ENCODE results near the gene RPL4. TPM values are rescaled to one million over a fixed set of nuclear protein-coding genes. Genes with fewer than 3 reads are reported as not detected.
"Not testable (repeated sequence)": the region's sequence is repeated elsewhere in the genome, so short reads cannot be mapped to it uniquely, and the experiment has no call there.

Gene RPL4
- polyA plus RNA-seq, 4 donors: 708 to 2,664 (median 2,021) TPM

- DNase-seq: no peak
- Histone ChIP-seq H3K9me3 (ENCODE audit: control insufficient read depth in 2 of 2, insufficient read depth in 1 of 2, low read depth in 1 of 2, low read length in 1 of 2) (no peaks in the 10 kb centered on the region), H3K27ac (ENCODE audit: low read depth in 1 of 3, low read length in 2 of 3) (no peak overlapping the region), H3K4me1 (ENCODE audit: control insufficient read depth in 3 of 3, insufficient read depth in 2 of 3, low read depth in 1 of 3, low read length in 2 of 3) (no peaks in the 10 kb centered on the region), H3K4me3 (ENCODE audit: low read depth in 1 of 3, low read length in 3 of 3) (no peak overlapping the region), H3K36me3 (ENCODE audit: control insufficient read depth in 3 of 3, insufficient read depth in 2 of 3, low read depth in 1 of 3, low read length in 3 of 3) (peaks cover under 1 to 29% (median 3%) of the 10 kb centered on the region in 3 donors), H3K27me3 (ENCODE audit: control insufficient read depth in 3 of 3, insufficient read depth in 3 of 3, low read length in 3 of 3) (no peaks in the 10 kb centered on the region)
- 94 to 100% (median 99%) methylated on average over 2 of the region's 2 CpGs for WGBS, 3 donors
- no peak for FAIRE-seq
Observed at GRCh38 chr15:66515901-66516322, 11.3 kb upstream of the RPL4 start.

- 85 to 89% (median 88%) methylated on average over 3 of the region's 3 CpGs for whole genome bisulfite sequencing, 3 donors
- no peaks in the 10 kb centered on the region for H3K27me3 ChIP-seq (ENCODE audit: control insufficient read depth in 3 of 3, insufficient read depth in 3 of 3, low read length in 3 of 3)
- H3K27ac ChIP-seq (ENCODE audit: low read depth in 1 of 3, low read length in 2 of 3): no peak overlapping the region
- H3K4me3 ChIP-seq (ENCODE audit: low read depth in 1 of 3, low read length in 3 of 3): no peak overlapping the region
- no peaks in the 10 kb centered on the region for H3K9me3 ChIP-seq (ENCODE audit: control insufficient read depth in 2 of 2, insufficient read depth in 1 of 2, low read depth in 1 of 2, low read length in 1 of 2)
- FAIRE-seq: no peak
- no peaks in the 10 kb centered on the region for H3K4me1 ChIP-seq (ENCODE audit: control insufficient read depth in 3 of 3, insufficient read depth in 2 of 3, low read depth in 1 of 3, low read length in 2 of 3)
- DNase-seq: no peak
- H3K36me3 ChIP-seq (ENCODE audit: control insufficient read depth in 3 of 3, insufficient read depth in 2 of 3, low read depth in 1 of 3, low read length in 3 of 3): peaks cover 0 to 24% (median 3%) of the 10 kb centered on the region in 3 donors
Observed at GRCh38 chr15:66514586-66514985, 9.9 kb upstream of the RPL4 start.

GRCh38 chr15:66508293-66508883 lies 3.7 kb upstream of the RPL4 start:
- Histone ChIP-seq H3K4me1 (ENCODE audit: control insufficient read depth in 3 of 3, insufficient read depth in 2 of 3, low read depth in 1 of 3, low read length in 2 of 3) (no peaks in the 10 kb centered on the region), H3K4me3 (ENCODE audit: low read depth in 1 of 3, low read length in 3 of 3) (no peak overlapping the region), H3K27ac (ENCODE audit: low read depth in 1 of 3, low read length in 2 of 3) (no peak overlapping the region), H3K9me3 (ENCODE audit: control insufficient read depth in 2 of 2, insufficient read depth in 1 of 2, low read depth in 1 of 2, low read length in 1 of 2) (no peaks in the 10 kb centered on the region), H3K27me3 (ENCODE audit: control insufficient read depth in 3 of 3, insufficient read depth in 3 of 3, low read length in 3 of 3) (no peaks in the 10 kb centered on the region), H3K36me3 (ENCODE audit: control insufficient read depth in 3 of 3, insufficient read depth in 2 of 3, low read depth in 1 of 3, low read length in 3 of 3) (peaks cover 0 to 4% (median 0%) of the 10 kb centered on the region in 3 donors)
- DNase-seq (no peak), FAIRE-seq (no peak)
- WGBS, 3 donors: 85 to 92% (median 89%) methylated on average over 3 of the region's 3 CpGs

GRCh38 chr15:66505818-66506217 lies 1.2 kb upstream of the RPL4 start:
- FAIRE-seq (no peak), DNase-seq (no peak)
- Histone ChIP-seq H3K27ac (ENCODE audit: low read depth in 1 of 3, low read length in 2 of 3) (peak overlapping the region; percentile 82 to 95 (median 94)), H3K4me3 (ENCODE audit: low read depth in 1 of 3, low read length in 3 of 3) (peak overlapping the region in 2 of 3 donors; percentile 70 to 92), H3K27me3 (ENCODE audit: control insufficient read depth in 3 of 3, insufficient read depth in 3 of 3, low read length in 3 of 3) (no peaks in the 10 kb centered on the region), H3K36me3 (ENCODE audit: control insufficient read depth in 3 of 3, insufficient read depth in 2 of 3, low read depth in 1 of 3, low read length in 3 of 3) (peaks cover 0 to 10% (median 2%) of the 10 kb centered on the region in 3 donors), H3K9me3 (ENCODE audit: control insufficient read depth in 2 of 2, insufficient read depth in 1 of 2, low read depth in 1 of 2, low read length in 1 of 2) (no peaks in the 10 kb centered on the region), H3K4me1 (ENCODE audit: control insufficient read depth in 3 of 3, insufficient read depth in 2 of 3, low read depth in 1 of 3, low read length in 2 of 3) (peaks cover 0 to 8% (median 6%) of the 10 kb centered on the region in 3 donors)
- WGBS, 3 donors: 30 to 34% (median 34%) methylated on average over 4 of the region's 4 CpGs

- H3K9me3 ChIP-seq (ENCODE audit: control insufficient read depth in 2 of 2, insufficient read depth in 1 of 2, low read depth in 1 of 2, low read length in 1 of 2): no peaks in the 10 kb centered on the region
- 0 to 1% (median 1%) methylated on average over 13 of the region's 13 CpGs for WGBS, 3 donors
- H3K27me3 ChIP-seq (ENCODE audit: control insufficient read depth in 3 of 3, insufficient read depth in 3 of 3, low read length in 3 of 3): no peaks in the 10 kb centered on the region
- H3K27ac ChIP-seq (ENCODE audit: low read depth in 1 of 3, low read length in 2 of 3): peak overlapping the region; percentile 82 to 95 (median 94)
- peaks cover 0 to 14% (median 2%) of the 10 kb centered on the region in 3 donors for H3K36me3 ChIP-seq (ENCODE audit: control insufficient read depth in 3 of 3, insufficient read depth in 2 of 3, low read depth in 1 of 3, low read length in 3 of 3)
- FAIRE-seq (no peak), DNase-seq (no peak)
- peak overlapping the region; percentile 51 to 92 (median 70) for H3K4me3 ChIP-seq (ENCODE audit: low read depth in 1 of 3, low read length in 3 of 3)
- H3K4me1 ChIP-seq (ENCODE audit: control insufficient read depth in 3 of 3, insufficient read depth in 2 of 3, low read depth in 1 of 3, low read length in 2 of 3): peaks cover 0 to 8% (median 6%) of the 10 kb centered on the region in 3 donors
Observed at GRCh38 chr15:66505430-66505811, 766 bp upstream of the RPL4 start.

GRCh38 chr15:66503780-66504562 lies 684 bp downstream of the RPL4 start:
- peaks cover 0 to 8% (median 6%) of the 10 kb centered on the region in 3 donors for H3K4me1 ChIP-seq (ENCODE audit: control insufficient read depth in 3 of 3, insufficient read depth in 2 of 3, low read depth in 1 of 3, low read length in 2 of 3)
- FAIRE-seq (no peak), DNase-seq (peak in 1 of 2 donors; percentile 20)
- H3K27me3 ChIP-seq (ENCODE audit: control insufficient read depth in 3 of 3, insufficient read depth in 3 of 3, low read length in 3 of 3): no peaks in the 10 kb centered on the region
- no peaks in the 10 kb centered on the region for H3K9me3 ChIP-seq (ENCODE audit: control insufficient read depth in 2 of 2, insufficient read depth in 1 of 2, low read depth in 1 of 2, low read length in 1 of 2)
- peak overlapping the region; percentile 51 to 92 (median 70) for H3K4me3 ChIP-seq (ENCODE audit: low read depth in 1 of 3, low read length in 3 of 3)
- H3K27ac ChIP-seq (ENCODE audit: low read depth in 1 of 3, low read length in 2 of 3): peak overlapping the region; percentile 82 to 95 (median 94)
- WGBS, 3 donors: 0 to 1% (median 1%) methylated on average over 12 of the region's 12 CpGs
- H3K36me3 ChIP-seq (ENCODE audit: control insufficient read depth in 3 of 3, insufficient read depth in 2 of 3, low read depth in 1 of 3, low read length in 3 of 3): peaks cover 2 to 25% (median 5%) of the 10 kb centered on the region in 3 donors

- Histone ChIP-seq H3K36me3 (ENCODE audit: control insufficient read depth in 3 of 3, insufficient read depth in 2 of 3, low read depth in 1 of 3, low read length in 3 of 3) (peaks cover 2 to 30% (median 5%) of the 10 kb centered on the region in 3 donors), H3K4me3 (ENCODE audit: low read depth in 1 of 3, low read length in 3 of 3) (peak overlapping the region; percentile 51 to 92 (median 70)), H3K4me1 (ENCODE audit: control insufficient read depth in 3 of 3, insufficient read depth in 2 of 3, low read depth in 1 of 3, low read length in 2 of 3) (peaks cover 0 to 12% (median 6%) of the 10 kb centered on the region in 3 donors)
- WGBS, 3 donors: 24 to 44% (median 27%) methylated on average over 13 of the region's 13 CpGs
- peak in 1 of 2 donors; percentile 13 for DNase-seq
- H3K27me3 ChIP-seq (ENCODE audit: control insufficient read depth in 3 of 3, insufficient read depth in 3 of 3, low read length in 3 of 3); FAIRE-seq; H3K9me3 ChIP-seq (ENCODE audit: control insufficient read depth in 2 of 2, insufficient read depth in 1 of 2, low read depth in 1 of 2, low read length in 1 of 2); H3K27ac ChIP-seq (ENCODE audit: low read depth in 1 of 3, low read length in 2 of 3): not testable (repeated sequence)
Observed at GRCh38 chr15:66503041-66503648, 1.5 kb downstream of the RPL4 start.

GRCh38 chr15:66502491-66502890 lies 2.2 kb downstream of the RPL4 start:
- 66 to 71% (median 66%) methylated on average over 10 of the region's 10 CpGs for WGBS, 3 donors
- H3K4me3 ChIP-seq (ENCODE audit: low read depth in 1 of 3, low read length in 3 of 3): no peak overlapping the region
- H3K36me3 ChIP-seq (ENCODE audit: control insufficient read depth in 3 of 3, insufficient read depth in 2 of 3, low read depth in 1 of 3, low read length in 3 of 3): peaks cover 2 to 30% (median 5%) of the 10 kb centered on the region in 3 donors
- no peaks in the 10 kb centered on the region for H3K9me3 ChIP-seq (ENCODE audit: control insufficient read depth in 2 of 2, insufficient read depth in 1 of 2, low read depth in 1 of 2, low read length in 1 of 2)
- no peaks in the 10 kb centered on the region for H3K27me3 ChIP-seq (ENCODE audit: control insufficient read depth in 3 of 3, insufficient read depth in 3 of 3, low read length in 3 of 3)
- DNase-seq (no peak), FAIRE-seq (no peak)
- no peak overlapping the region for H3K27ac ChIP-seq (ENCODE audit: low read depth in 1 of 3, low read length in 2 of 3)
- peaks cover 0 to 16% (median 6%) of the 10 kb centered on the region in 3 donors for H3K4me1 ChIP-seq (ENCODE audit: control insufficient read depth in 3 of 3, insufficient read depth in 2 of 3, low read depth in 1 of 3, low read length in 2 of 3)
